HG03378 (cell line): ENCODE measurements around the gene VPS37C.
"Not testable (repeated sequence)": the region's sequence is repeated elsewhere in the genome, so short reads cannot be mapped to it uniquely, and the experiment has no call there.

Source experiments
- ATAC-seq: cut with Tn5 transposase; IDR thresholded peaks from one replicate; pipeline ENCODE4 v1.9.1; 2021; ENCODE audit warnings: mild to moderate bottlenecking, moderate library complexity; ENCODE audit not compliant: unreplicated experiment

VPS37C gene

GRCh38 chr11:61102667-61103571 lies 58.3 kb downstream of the VPS37C start:
- ATAC-seq: no peak

- ATAC-seq: no peak
Measured at GRCh38 chr11:61098778-61099177, 62.4 kb downstream of the VPS37C start.

DNA sequence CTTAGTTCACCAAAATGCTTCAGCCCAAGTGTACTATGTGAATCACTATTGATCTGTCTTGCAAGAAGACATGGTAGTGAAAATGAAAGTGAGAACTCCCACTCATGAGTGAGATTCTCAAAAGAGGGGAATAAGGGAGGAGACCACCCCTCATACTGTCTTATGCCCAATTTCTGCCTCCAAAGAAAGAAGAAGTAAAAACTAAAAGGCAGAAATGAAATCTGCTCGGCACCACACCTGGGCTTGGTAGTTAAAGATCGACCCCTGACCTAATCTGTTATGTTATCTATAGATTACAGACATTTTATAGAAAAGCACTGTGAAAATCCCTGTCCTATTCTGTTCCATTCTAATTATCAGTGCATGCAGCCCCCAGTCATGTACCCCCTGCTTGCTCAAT lies 63.0 kb downstream of the VPS37C start:
- not testable (repeated sequence) for ATAC-seq

DNA sequence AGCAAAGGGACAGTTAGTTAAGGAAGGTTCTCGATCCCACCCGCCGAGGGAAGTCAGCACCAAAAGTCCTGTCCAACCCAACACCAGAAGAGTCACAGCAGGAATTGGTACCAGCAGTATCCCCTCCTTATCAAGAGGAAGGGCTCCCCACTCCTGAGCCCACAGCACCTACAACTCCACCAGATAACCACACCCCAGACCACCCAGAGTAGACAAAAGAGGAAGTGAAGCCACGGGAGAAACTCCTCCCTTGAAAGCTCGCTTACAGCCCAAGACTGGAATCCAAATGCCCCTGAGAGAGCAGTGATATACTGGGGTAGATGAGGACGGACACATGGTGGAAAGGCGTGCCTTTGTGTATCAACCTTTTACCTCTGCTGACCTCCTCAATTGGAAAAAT lies 66.2 kb downstream of the VPS37C start:
- ATAC-seq: no peak

DNA sequence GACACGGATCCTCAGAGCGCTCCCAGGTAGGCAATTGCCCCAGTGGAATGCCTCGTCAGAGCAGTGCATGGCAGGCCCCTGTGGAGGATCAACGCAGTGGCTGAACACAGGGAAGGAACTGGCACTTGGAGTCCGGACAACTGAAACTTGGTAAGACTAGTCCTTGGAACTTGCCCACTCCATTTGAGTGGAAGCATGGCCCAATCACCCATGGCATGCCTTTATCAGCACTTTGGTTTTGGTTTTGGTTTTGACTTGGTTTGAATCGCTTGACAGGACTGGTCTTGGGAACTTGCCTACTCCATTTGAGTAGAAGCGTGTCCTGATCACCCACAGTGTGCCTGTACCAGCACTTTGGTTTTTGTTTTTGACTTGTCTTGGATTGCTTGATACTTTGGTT lies 67.1 kb downstream of the VPS37C start:
- not testable (repeated sequence) for ATAC-seq

- ATAC-seq: no peak
Measured at GRCh38 chr11:61092908-61093763, 68.1 kb downstream of the VPS37C start.

DNA sequence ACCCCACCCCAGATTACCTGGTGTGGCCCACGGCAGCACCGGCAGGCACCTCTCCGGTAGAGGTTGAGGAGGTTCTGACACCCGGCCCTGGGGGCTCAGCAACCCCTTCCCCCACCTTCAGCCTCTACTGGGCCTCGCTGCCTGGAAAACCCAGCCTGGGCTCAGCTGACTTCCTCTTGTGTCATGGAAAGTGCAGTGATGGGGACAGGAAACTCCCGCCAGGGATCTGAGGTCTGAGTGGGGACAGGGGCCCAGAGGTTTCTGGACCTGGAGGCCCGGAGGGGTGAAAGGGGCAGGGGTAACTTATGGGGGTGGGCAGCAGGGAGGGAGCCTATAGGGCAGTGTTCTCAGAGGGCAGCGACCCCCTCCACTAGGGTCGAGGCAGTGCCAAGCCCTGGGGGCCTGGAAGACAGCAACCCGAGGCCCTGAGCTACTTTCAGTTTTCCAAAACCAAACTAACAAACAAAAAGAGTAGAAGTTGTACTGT lies 68.9 kb downstream of the VPS37C start:
- peak; percentile 46 for ATAC-seq

DNA sequence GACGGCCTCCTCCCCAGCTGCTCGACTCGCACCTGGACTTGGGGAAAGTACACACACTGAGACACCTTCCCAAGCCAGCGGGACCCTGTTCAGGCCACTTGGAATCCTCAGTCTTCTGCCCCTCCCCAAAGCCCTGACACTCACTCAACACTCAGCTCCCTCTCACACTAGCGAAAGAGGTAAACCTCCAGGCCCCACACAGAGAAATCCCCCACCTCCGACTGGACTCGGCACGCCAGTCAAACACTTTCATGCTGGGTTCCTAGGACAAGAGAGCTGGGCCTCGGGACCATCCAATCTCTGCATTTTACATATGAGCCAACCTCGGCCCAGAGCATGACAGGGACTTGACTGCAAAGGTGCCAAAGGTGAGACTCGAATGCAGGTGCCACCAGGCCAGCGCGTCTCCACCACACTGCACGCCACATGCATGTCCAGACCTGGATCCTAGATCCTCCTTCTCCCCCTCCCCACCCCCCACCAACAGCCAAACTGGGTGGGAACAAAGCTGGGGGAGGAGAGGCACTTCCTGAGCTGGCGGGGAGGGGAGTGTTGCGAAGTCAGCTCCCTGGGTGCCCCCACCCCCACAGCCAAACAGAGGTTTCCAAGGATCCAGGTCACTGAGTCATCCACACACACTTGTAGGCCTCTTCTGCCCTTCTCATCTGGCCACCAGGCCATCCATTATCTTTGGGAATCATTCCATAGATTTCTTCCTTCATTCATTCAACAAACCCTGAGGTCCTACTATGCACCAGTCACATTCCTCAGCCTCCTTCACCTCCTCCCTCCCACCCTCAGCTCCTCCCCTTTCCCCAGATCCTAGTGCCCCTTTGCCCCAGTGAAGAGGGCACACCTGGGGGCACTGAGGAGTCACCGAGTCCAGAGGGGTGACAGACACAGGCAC lies 69.6 kb downstream of the VPS37C start:
- no peak for ATAC-seq

DNA sequence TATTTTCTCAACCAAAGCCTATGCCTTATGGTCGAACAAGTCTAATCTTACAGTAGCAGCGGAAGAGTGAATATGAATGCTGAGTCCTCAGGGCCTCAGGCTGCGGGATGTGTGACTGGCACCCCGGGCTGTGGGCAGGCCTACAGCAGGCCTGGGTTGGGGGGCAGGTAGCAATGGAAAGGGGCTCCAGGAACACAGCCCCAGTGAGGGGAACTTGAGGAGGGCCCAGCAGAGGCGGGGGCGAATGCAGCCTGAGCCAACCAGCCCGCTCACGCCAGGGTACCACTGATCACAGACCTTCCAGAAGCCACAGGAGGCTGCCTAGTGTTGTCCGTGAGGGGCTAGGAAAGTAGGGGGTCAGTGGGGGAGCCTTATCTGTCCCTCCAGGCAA lies 70.2 kb downstream of the VPS37C start:
- ATAC-seq: no peak

DNA sequence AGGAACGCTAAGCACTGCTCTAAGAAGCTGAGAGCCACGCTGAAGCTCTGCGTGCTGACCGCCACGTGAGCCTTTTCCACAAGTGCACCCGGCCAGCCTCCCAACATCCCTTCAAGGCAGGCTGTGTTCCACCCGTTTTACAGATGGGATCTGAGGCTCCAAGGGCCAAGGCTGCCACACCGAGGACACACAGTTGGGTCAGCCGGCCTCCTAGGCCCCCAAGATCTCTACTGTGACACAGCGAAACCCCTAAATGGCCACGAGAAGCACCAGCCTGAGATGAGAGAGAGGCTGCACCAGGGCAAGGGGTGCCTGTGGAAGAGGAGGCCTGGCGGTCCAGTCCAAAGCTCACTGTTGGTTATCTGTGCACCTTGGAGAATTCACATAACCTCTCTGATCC lies 70.7 kb downstream of the VPS37C start:
- ATAC-seq: no peak

DNA sequence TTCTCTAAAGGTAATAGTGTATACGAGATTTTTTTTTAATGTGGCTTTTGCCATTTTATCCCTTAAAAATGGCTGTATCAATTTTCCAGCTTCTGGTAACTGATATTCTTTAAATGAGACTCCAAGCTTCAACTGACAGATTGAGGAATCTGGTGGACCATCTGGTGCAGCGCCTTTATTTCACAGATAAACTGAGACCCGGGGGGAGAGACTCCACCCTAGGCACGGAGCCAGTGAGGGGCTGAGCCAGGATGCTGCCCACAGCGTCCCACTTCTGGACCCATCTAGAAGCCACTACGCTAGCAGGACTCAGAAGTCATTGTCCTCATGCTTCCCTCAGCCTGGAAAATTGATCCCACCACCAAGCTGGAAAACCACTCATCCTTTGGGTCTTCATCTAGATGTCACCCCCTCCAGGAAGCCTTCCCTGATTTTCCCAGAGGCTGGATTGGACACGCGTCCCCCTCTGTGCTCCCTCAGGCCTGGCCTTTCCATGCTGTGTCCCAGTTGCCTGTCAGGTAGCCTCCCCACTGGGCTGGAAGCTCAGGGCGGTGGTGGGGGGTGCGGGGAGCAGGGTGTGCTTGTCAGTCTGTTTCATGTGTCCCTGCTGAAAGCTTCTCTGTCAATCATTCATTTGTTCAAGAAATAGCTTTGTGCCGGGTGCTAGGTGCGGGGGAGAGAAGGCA lies 71.3 kb downstream of the VPS37C start:
- ATAC-seq: no peak

GRCh38 chr11:61087426-61088119 lies 73.7 kb downstream of the VPS37C start:
- ATAC-seq: no peak

- ATAC-seq: no peak
Measured at GRCh38 chr11:61083601-61084147, 77.6 kb downstream of the VPS37C start.

DNA sequence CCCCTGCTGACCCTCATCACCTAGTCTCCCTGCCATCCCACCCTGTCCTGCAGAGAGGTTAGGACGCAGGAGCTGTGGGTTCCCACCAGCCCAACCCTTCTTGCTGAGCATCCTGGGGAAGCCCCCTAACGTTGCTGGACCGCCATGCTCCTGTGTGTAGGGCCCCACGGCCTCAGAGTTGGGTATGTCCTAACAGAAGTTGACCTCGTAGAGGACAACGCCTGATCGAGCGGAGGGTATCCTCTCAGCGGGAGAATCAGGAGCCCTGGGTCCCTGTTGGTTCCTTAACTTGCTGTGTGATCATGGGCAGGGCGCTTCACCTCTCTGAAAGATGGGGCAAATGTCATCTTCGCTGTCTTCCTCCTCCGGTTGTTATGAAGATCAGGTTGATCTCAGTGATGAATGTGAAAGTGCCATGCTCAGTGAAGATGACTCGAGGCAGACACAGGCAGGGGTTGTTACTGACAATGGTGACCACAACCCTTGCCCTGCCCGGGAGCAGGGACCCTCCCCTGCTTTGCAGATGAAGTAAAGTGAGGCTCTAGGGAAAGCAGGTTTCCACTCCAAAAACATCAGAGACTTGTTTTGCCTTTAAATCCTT lies 78.2 kb downstream of the VPS37C start:
- ATAC-seq: no peak

DNA sequence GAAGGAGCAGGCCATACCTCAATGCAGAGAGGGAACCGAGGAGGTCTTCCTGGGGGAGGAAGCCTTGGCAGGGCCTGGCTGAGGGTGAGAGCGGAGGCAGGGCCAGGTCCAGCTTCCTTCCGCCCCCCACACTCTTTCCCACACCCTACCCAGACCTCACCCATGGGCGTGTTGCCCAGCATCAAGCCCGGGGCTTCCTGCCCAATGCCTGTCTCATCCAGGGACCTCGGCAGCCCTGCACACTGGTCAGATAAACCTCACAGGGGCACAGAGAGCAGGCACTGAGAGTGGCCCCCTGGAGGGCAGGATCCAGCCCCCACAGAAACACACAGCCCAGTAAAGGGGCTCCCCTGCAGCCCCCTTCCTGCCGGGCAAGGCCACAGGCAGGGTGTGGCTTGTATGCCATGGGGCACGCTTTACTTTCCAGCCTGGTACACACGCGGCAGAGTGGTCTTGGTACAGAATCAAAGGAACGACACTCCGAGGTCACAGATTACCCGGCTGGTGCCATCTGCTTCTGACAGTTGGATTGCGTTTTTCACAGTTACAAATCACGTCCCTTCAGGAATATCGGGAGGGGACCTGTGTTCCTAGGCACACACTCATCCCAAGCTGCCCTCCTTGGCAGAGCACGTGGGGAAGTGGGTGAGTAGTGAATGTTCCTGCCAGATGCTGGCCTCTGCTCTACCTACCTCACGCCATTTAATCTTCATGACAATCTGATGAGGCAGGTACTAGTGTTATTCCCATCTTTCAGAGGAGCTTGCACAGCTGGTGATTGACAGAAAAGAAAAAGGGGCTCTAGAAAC lies 79.0 kb downstream of the VPS37C start:
- ATAC-seq: no peak

DNA sequence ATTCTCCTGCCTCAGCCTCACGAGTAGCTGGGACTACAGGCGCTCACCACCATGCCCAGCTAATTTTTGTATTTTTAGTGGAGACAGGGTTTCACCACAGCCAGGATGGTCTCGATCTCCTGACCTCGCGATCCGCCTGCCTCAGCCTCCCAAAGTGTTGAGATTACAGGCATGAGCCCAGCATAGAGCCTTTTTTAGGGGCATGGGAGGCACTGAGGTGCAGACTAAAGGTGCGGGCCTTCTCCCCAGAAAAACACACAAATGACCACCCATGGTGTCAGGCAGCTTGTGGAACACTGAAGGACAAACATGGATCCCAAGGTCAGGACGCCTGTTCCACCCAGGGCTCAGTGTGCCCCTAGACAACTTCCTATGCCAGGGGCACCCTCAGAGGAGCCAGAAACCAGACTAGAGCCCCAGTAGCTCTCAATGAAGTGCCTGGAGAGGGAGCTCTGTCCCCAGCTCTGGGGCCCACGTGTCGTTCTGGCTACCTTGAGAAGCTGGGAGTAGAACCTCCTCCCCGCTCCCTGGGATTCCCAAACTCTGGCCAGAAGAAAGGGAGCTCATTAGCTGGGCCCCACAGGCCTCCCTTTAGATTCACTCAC lies 80.1 kb downstream of the VPS37C start:
- ATAC-seq: no peak

DNA sequence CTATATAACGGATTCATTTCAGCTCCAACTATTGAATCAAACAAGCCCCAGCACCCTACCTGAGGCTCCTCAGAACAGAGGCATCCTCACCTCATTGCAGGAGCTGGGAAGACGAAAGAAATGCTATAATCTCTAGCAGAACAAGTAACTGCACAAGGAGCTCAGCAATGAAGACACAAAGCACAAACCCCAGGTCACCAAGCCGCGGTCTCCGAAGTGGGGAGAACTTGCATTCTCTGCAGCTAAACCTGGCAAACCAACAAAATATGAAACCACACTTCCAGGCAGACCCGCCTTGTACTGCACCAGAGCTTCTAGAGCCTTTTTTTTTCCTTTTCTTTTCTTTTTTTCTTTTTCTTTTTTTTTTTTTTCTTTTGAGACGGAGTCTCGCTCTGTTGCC lies 80.7 kb downstream of the VPS37C start:
- no peak for ATAC-seq
